ENCODE measurements around the gene CLDN18.

DNA sequence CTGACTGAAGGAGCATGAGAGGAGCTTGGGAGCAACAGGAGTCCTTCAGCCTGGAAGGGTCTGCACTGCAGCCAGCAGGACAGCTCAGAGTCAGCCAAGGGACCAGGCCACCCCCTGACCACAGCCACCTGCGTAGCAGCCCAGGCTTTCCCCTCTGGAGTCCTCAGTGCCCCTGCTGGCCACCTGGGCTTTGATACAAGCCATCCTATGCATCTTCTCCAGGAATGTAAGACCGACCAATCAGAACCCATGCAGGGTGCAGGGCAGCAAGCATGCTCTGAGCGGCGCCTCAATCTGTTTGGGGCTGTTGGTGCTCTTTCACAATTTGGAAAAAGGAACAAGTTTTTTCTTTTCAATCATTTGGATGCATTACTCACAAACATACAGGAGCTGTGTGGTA, 53.5 kb downstream of the CLDN18 start:
- TF ChIP-seq, protein P1, sequence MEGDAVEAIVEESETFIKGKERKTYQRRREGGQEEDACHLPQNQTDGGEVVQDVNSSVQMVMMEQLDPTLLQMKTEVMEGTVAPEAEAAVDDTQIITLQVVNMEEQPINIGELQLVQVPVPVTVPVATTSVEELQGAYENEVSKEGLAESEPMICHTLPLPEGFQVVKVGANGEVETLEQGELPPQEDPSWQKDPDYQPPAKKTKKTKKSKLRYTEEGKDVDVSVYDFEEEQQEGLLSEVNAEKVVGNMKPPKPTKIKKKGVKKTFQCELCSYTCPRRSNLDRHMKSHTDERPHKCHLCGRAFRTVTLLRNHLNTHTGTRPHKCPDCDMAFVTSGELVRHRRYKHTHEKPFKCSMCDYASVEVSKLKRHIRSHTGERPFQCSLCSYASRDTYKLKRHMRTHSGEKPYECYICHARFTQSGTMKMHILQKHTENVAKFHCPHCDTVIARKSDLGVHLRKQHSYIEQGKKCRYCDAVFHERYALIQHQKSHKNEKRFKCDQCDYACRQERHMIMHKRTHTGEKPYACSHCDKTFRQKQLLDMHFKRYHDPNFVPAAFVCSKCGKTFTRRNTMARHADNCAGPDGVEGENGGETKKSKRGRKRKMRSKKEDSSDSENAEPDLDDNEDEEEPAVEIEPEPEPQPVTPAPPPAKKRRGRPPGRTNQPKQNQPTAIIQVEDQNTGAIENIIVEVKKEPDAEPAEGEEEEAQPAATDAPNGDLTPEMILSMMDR (conservative IDR thresholded peaks at IDR 0.05; ENCODE audit: low read depth in 2 of 2), result no peak
- TF ChIP-seq EZH2 (IDR thresholded peaks at IDR 0.05; ENCODE audit: low read depth, unreplicated experiment) (no peak), POLR2AphosphoS5 (IDR thresholded peaks at IDR 0.05; ENCODE audit: low read depth) (no peak), ETS1 (IDR thresholded peaks at IDR 0.05) (no peak), EZH2phosphoT487 (IDR thresholded peaks at IDR 0.05; ENCODE audit: unreplicated experiment) (no peak), CREB1 (CRISPR knock-in tag; IDR thresholded peaks at IDR 0.05; ENCODE audit: low read depth) (no peak)
- TF ChIP-seq, protein P2, sequence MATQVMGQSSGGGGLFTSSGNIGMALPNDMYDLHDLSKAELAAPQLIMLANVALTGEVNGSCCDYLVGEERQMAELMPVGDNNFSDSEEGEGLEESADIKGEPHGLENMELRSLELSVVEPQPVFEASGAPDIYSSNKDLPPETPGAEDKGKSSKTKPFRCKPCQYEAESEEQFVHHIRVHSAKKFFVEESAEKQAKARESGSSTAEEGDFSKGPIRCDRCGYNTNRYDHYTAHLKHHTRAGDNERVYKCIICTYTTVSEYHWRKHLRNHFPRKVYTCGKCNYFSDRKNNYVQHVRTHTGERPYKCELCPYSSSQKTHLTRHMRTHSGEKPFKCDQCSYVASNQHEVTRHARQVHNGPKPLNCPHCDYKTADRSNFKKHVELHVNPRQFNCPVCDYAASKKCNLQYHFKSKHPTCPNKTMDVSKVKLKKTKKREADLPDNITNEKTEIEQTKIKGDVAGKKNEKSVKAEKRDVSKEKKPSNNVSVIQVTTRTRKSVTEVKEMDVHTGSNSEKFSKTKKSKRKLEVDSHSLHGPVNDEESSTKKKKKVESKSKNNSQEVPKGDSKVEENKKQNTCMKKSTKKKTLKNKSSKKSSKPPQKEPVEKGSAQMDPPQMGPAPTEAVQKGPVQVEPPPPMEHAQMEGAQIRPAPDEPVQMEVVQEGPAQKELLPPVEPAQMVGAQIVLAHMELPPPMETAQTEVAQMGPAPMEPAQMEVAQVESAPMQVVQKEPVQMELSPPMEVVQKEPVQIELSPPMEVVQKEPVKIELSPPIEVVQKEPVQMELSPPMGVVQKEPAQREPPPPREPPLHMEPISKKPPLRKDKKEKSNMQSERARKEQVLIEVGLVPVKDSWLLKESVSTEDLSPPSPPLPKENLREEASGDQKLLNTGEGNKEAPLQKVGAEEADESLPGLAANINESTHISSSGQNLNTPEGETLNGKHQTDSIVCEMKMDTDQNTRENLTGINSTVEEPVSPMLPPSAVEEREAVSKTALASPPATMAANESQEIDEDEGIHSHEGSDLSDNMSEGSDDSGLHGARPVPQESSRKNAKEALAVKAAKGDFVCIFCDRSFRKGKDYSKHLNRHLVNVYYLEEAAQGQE (IDR thresholded peaks at IDR 0.05; ENCODE audit: unreplicated experiment), result no peak
